ENCODE data around the gene TENM4.

The TENM4 gene

GRCh38 chr11:79290761-79291160, 150.1 kb downstream of the TENM4 start:
- Histone ChIP-seq H3K36me3 (replicated peaks) (no peaks in the 10 kb centered on the region), H3K27ac (no peak overlapping the region), H3K4me3 (ENCODE audit: low read depth, low read length) (no peak overlapping the region), H3K27me3 (replicated peaks) (no peaks in the 10 kb centered on the region)
- in situ Hi-C loops (cut with HindIII; ENCODE audit: low pct_ligation_motif_present, low sequenced_read_pairs): no loop called here
- DNase-seq: no peak
- TF ChIP-seq CTCF (IDR thresholded peaks at IDR 0.05; ENCODE audit: low read depth, low read length, missing control alignments): no peak

- Histone ChIP-seq H3K4me3 (ENCODE audit: low read depth, low read length) (no peak overlapping the region), H3K27me3 (replicated peaks) (no peaks in the 10 kb centered on the region), H3K27ac (no peak overlapping the region), H3K36me3 (replicated peaks) (no peaks in the 10 kb centered on the region)
- in situ Hi-C loops (cut with HindIII; ENCODE audit: low pct_ligation_motif_present, low sequenced_read_pairs): no loop called here
- TF ChIP-seq CTCF (IDR thresholded peaks at IDR 0.05; ENCODE audit: low read depth, low read length, missing control alignments): no peak
- DNase-seq: no peak
These were observed 152.9 kb downstream of the TENM4 start for GRCh38 chr11:79287952-79288351.

- Histone ChIP-seq H3K27me3 (replicated peaks) (no peaks in the 10 kb centered on the region), H3K27ac (no peak overlapping the region), H3K36me3 (replicated peaks) (no peaks in the 10 kb centered on the region), H3K4me3 (ENCODE audit: low read depth, low read length) (no peak overlapping the region)
- no peak for TF ChIP-seq CTCF (IDR thresholded peaks at IDR 0.05; ENCODE audit: low read depth, low read length, missing control alignments)
- no peak for DNase-seq
- in situ Hi-C loops (cut with HindIII; ENCODE audit: low pct_ligation_motif_present, low sequenced_read_pairs): no loop called here
These were observed 155.1 kb downstream of the TENM4 start for GRCh38 chr11:79285756-79286155.

- Histone ChIP-seq H3K27me3 (replicated peaks) (no peaks in the 10 kb centered on the region), H3K4me3 (ENCODE audit: low read depth, low read length) (no peak overlapping the region), H3K27ac (no peak overlapping the region), H3K36me3 (replicated peaks) (no peaks in the 10 kb centered on the region)
- TF ChIP-seq CTCF (IDR thresholded peaks at IDR 0.05; ENCODE audit: low read depth, low read length, missing control alignments): no peak
- in situ Hi-C loops (cut with HindIII; ENCODE audit: low pct_ligation_motif_present, low sequenced_read_pairs): no loop called here
- DNase-seq: no peak
These were observed 164.0 kb downstream of the TENM4 start for GRCh38 chr11:79276736-79277325.

GRCh38 chr11:79274636-79275331, 166.0 kb downstream of the TENM4 start:
- no peak for DNase-seq
- Histone ChIP-seq H3K36me3 (replicated peaks) (no peaks in the 10 kb centered on the region), H3K4me3 (ENCODE audit: low read depth, low read length) (no peak overlapping the region), H3K27me3 (replicated peaks) (no peaks in the 10 kb centered on the region), H3K27ac (no peak overlapping the region)
- in situ Hi-C loops (cut with HindIII; ENCODE audit: low pct_ligation_motif_present, low sequenced_read_pairs): no loop called here
- no peak for TF ChIP-seq CTCF (IDR thresholded peaks at IDR 0.05; ENCODE audit: low read depth, low read length, missing control alignments)

GRCh38 chr11:79273781-79274180, 167.0 kb downstream of the TENM4 start:
- TF ChIP-seq CTCF (IDR thresholded peaks at IDR 0.05; ENCODE audit: low read depth, low read length, missing control alignments): no peak
- no peak overlapping the region for H3K27ac ChIP-seq
- no peaks in the 10 kb centered on the region for H3K36me3 ChIP-seq (replicated peaks)
- no peak overlapping the region for H3K4me3 ChIP-seq (ENCODE audit: low read depth, low read length)
- in situ Hi-C loops (cut with HindIII; ENCODE audit: low pct_ligation_motif_present, low sequenced_read_pairs): no loop called here
- no peaks in the 10 kb centered on the region for H3K27me3 ChIP-seq (replicated peaks)
- no peak for DNase-seq

Measured in brain microvascular endothelial cell (primary cell).